Type B pancreatic cell (in vitro differentiated cells): Measurements from ENCODE around the gene CKB. TPM values are rescaled to one million over a fixed set of nuclear protein-coding genes. Genes with fewer than 3 reads are reported as not detected.

Source experiments
- DNase-seq: peaks from one replicate; pipeline ENCODE4 v3.0.0; 2021; ENCODE audit warnings: mixed read lengths; ENCODE audit not compliant: unreplicated experiment; ENCODE audit errors: extremely low spot score
- H3K27ac Mint-ChIP-seq: 2 replicates; pipeline ENCODE4 v1.8.0; 2021; ENCODE audit warnings: mild to moderate bottlenecking, mixed read lengths
- H3K27me3 Mint-ChIP-seq: 2 replicates; pipeline ENCODE4 v1.8.0; 2021; ENCODE audit warnings: mixed read lengths
- H3K36me3 Mint-ChIP-seq: 2 replicates; pipeline ENCODE4 v1.8.0; 2021; ENCODE audit warnings: mixed read lengths
- H3K4me1 Mint-ChIP-seq: one replicate; pipeline ENCODE4 v1.8.0; 2021; ENCODE audit warnings: mixed read lengths; ENCODE audit not compliant: unreplicated experiment
- H3K4me3 Mint-ChIP-seq: 2 replicates; pipeline ENCODE4 v1.8.0; 2021; ENCODE audit warnings: mild to moderate bottlenecking, mixed read lengths
- H3K9me3 Mint-ChIP-seq: 2 replicates; pipeline ENCODE4 v1.8.0; 2021; ENCODE audit warnings: mixed read lengths
- total RNA-seq: library from RNA; stranded (reverse); gene quantifications from 2 replicates; pipeline ENCODE4 v1.2.1, GENCODE V29; 2021; ENCODE audit warnings: low replicate concordance
- TF ChIP-seq, protein P1 (sequence below): fragments of 200-600 bp; sonication (generic); conservative IDR thresholded peaks from 2 replicates; pipeline ENCODE4 v1.5.0; 2021; ENCODE audit warnings: antibody characterized with exemption, mild to moderate bottlenecking

Gene CKB
- total RNA-seq, 1 donor from 2014 or later: 323 TPM

DNA sequence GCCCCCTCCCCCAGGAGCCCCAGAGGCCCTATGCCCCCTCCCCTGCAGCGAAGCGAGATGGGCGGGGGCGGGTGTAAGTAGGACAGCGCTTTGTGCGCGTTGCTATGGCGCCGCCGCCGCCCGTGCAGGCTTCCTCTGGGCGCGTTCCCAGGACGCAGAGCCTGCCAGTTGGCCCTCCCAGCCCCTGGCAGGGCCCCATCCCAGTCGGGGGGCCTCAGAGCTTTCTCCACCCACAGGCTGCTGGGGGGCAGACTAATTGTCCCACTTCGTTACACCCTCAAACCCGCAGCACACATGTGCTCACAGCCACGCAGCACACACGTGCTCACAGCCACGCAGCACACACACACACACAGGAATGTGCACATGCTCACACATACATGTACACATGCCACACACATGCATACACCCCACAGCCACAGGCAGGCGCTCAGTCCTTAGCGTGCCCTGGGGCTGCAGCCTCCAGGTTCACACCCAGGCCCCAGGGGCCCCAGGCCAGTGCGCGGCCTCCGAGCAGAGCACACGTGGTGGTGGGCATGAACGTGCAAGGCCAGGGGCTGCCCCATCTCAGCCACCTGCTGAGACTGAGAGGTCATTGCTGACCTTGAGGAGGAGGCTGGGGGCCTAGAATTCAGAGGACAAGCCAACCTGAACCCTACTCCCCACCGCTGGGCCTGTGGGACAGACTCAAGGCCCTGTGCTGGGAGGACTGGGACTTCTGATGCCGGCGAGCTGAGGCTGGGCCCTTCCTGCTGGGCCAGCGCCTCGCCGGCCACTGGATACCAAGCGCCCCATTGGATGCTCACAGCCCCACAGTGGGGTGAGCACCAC lies 22.0 kb upstream of the CKB start:
- H3K4me3 Mint-ChIP-seq: no peak overlapping the region
- TF ChIP-seq, protein P1, sequence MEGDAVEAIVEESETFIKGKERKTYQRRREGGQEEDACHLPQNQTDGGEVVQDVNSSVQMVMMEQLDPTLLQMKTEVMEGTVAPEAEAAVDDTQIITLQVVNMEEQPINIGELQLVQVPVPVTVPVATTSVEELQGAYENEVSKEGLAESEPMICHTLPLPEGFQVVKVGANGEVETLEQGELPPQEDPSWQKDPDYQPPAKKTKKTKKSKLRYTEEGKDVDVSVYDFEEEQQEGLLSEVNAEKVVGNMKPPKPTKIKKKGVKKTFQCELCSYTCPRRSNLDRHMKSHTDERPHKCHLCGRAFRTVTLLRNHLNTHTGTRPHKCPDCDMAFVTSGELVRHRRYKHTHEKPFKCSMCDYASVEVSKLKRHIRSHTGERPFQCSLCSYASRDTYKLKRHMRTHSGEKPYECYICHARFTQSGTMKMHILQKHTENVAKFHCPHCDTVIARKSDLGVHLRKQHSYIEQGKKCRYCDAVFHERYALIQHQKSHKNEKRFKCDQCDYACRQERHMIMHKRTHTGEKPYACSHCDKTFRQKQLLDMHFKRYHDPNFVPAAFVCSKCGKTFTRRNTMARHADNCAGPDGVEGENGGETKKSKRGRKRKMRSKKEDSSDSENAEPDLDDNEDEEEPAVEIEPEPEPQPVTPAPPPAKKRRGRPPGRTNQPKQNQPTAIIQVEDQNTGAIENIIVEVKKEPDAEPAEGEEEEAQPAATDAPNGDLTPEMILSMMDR: no peak
- no peaks in the 10 kb centered on the region for H3K36me3 Mint-ChIP-seq
- H3K27ac Mint-ChIP-seq: no peak overlapping the region
- H3K9me3 Mint-ChIP-seq: no peaks in the 10 kb centered on the region
- H3K4me1 Mint-ChIP-seq: peaks cover 6% of the 10 kb centered on the region
- DNase-seq: no peak
- H3K27me3 Mint-ChIP-seq: no peaks in the 10 kb centered on the region

DNA sequence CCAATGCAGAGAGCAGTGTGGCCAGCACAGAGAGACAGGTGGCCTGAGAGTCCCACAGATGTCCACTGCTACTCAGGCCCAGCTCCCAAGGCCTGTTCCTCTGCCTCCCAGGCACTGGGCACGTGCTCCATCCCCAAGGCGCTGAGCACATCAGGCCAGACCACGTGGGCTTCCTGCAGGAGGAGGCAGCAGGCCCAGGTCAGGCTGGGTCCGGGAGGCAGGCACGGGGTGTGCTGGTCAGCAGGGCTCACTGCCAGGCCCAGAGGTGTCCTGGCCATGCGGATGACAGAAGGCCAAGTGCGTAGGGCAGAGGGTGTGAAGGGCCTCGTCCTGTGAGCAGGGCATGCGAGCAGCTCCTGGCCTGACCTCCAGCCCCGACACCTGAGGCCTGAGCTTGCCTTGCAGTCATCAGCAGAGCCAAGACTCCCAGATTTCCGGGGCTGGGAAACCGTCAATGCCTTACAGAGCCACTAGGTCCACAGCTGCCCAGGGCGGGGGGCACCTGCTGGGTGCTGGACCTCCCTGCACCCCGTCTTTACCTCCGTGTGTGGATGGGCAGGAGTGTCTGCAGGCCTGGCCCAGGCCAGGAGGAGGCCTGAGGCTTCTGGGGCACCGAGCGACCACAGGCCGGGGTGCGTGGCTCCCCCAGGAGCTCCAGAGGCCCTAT lies 21.2 kb upstream of the CKB start:
- Mint-ChIP-seq H3K9me3 (no peaks in the 10 kb centered on the region), H3K27ac (no peak overlapping the region), H3K36me3 (no peaks in the 10 kb centered on the region), H3K4me3 (no peak overlapping the region), H3K4me1 (peaks cover 6% of the 10 kb centered on the region), H3K27me3 (no peaks in the 10 kb centered on the region)
- TF ChIP-seq, protein P1: no peak
- DNase-seq: no peak

DNA sequence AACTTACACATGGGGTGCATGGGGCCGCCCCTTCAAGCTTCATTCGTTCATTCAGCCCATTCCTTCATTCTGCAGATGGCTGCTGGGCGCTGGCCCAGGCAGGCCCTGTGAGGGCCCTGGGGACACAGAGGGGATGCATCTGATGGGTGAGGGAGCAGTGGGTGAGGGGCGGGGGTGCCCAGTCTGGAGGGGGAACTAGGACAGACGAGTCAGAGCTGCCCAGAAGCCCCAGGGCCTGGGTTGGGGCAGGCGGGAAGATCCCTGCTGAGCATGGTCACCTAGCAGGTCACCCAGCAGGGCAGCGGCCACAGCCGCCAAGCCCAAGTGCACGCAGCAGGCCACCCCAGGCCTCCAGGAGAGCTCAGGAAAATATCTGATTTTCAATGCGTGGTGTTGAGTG lies 20.5 kb upstream of the CKB start:
- DNase-seq: no peak
- Mint-ChIP-seq H3K9me3 (no peaks in the 10 kb centered on the region), H3K4me1 (peaks cover 6% of the 10 kb centered on the region), H3K4me3 (no peak overlapping the region), H3K27me3 (no peaks in the 10 kb centered on the region), H3K27ac (no peak overlapping the region), H3K36me3 (no peaks in the 10 kb centered on the region)
- TF ChIP-seq, protein P1: no peak

DNA sequence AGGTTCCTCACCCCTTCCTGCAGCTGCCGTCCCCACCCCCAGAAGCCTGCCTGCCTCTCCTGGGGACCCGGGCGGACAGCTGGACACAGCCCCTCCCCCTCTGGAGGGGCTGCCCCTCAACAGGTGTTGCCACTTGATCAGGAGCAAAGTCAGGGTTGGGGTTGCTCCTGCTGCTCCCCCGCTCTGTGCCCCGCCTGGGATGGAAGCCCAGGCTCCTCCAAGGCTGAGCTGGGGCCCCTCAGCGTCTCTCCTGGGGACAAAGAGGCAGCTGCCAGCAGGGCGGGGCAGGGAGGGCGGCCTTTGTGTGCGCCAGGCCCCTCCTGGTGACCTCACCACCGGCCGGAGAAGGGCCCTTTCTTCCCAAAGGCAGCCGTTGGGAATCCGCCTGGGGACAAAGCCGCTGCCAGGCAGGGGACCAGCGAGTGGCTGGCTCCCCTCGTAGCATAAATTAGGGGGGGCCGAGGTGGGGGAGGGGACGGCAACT lies 20.0 kb upstream of the CKB start:
- no peak overlapping the region for H3K27ac Mint-ChIP-seq
- TF ChIP-seq, protein P1: peak; percentile 16
- peaks cover 6% of the 10 kb centered on the region for H3K4me1 Mint-ChIP-seq
- H3K4me3 Mint-ChIP-seq: no peak overlapping the region
- no peaks in the 10 kb centered on the region for H3K36me3 Mint-ChIP-seq
- DNase-seq: no peak
- H3K9me3 Mint-ChIP-seq: no peaks in the 10 kb centered on the region
- no peaks in the 10 kb centered on the region for H3K27me3 Mint-ChIP-seq

DNA sequence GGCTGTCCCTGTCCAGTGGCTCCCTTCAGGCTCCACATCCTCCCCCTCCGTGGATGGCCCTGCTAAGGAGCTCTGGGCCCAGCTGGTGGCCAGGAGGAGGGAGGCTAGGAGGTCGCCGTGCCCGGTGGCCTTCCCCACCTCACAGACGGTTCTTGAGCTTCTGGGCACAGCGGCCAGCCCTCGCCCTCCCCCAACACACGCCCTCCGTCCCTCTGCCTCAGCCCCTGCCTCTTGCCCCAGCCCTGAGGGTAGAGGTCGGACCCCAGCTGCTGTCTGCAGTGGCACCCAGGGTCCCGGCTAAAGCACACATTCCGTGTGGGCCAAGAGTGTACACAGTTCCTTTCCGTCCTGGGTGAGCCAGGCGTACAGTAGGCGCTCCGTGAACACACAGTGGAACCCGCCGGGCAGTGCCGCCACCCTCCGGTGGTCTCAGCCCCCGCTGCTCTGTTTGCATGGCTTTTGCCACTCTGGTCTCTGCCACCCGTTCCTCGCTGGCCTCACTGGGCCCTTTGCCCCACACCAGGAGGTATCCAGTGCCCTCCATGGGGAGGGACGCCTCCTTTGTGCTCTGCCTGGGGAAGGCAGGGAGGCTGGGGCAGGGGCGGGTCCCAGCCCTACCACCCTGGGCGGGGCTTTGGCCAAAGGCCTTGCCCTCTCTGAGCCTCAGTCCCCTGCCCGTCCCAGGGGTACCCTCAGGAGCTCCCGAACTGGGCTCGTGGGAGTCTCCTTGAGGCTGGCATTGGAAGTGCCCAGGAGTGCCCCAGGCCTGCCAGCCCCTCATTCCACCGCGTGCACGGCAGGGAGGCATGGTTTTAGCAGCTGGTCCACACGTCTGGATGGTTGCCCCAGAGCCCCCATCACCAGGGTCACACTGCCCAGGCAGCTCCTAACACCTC lies 19.3 kb upstream of the CKB start:
- TF ChIP-seq, protein P1: peak; percentile 50

More for the DNA sequence above, 19.3 kb upstream of the CKB start:
- DNase-seq: no peak
- H3K9me3 Mint-ChIP-seq: no peaks in the 10 kb centered on the region
- H3K27me3 Mint-ChIP-seq: no peaks in the 10 kb centered on the region
- H3K4me3 Mint-ChIP-seq: no peak overlapping the region
- no peaks in the 10 kb centered on the region for H3K36me3 Mint-ChIP-seq
- H3K4me1 Mint-ChIP-seq: peaks cover 6% of the 10 kb centered on the region
- H3K27ac Mint-ChIP-seq: no peak overlapping the region
